HEK293 (cell line): ENCODE data around the gene CAPRIN2.

Source experiments
- FEZF1 ChIP-seq: fragments of 450-650 bp; formaldehyde crosslinking; IDR thresholded peaks from 2 replicates; pipeline ENCODE4 v1.5.1; 2016; ENCODE audit warnings: missing biosample characterization, missing genetic modification characterization
- GLI4 ChIP-seq: fragments of 450-650 bp; formaldehyde crosslinking; IDR thresholded peaks from 2 replicates; pipeline ENCODE4 v1.5.1; 2016; ENCODE audit warnings: missing biosample characterization, missing genetic modification characterization
- HOXD13 ChIP-seq: sonication (generic); formaldehyde crosslinking; IDR thresholded peaks from 2 replicates; pipeline ENCODE4 v1.8.0; 2022; ENCODE audit warnings: missing genetic modification reagents, borderline replicate concordance
- INSM2 ChIP-seq: fragments of 450-650 bp; formaldehyde crosslinking; IDR thresholded peaks from 2 replicates; pipeline ENCODE4 v1.5.1; 2016; ENCODE audit warnings: missing biosample characterization, missing genetic modification characterization
- OSR2 ChIP-seq: fragments of 450-650 bp; formaldehyde crosslinking; IDR thresholded peaks from 2 replicates; pipeline ENCODE4 v1.5.1; 2016; ENCODE audit warnings: missing biosample characterization, missing genetic modification characterization
- RBAK ChIP-seq: fragments of 450-650 bp; formaldehyde crosslinking; IDR thresholded peaks from 2 replicates; pipeline ENCODE4 v1.5.1; 2016; ENCODE audit warnings: missing biosample characterization, missing genetic modification characterization
- SCRT2 ChIP-seq: fragments of 450-650 bp; formaldehyde crosslinking; IDR thresholded peaks from 2 replicates; pipeline ENCODE4 v1.5.1; 2016; ENCODE audit warnings: missing biosample characterization, missing genetic modification characterization
- WT1 ChIP-seq: fragments of 450-650 bp; formaldehyde crosslinking; IDR thresholded peaks from 2 replicates; pipeline ENCODE4 v1.5.1; 2016; ENCODE audit warnings: missing biosample characterization, missing genetic modification characterization
- ZBTB17 ChIP-seq: fragments of 450-650 bp; formaldehyde crosslinking; IDR thresholded peaks from 2 replicates; pipeline ENCODE4 v1.5.1; 2016; ENCODE audit warnings: missing biosample characterization, missing genetic modification characterization
- ZBTB7A ChIP-seq: fragments of 450-650 bp; formaldehyde crosslinking; IDR thresholded peaks from 2 replicates; pipeline ENCODE4 v1.5.1; 2016; ENCODE audit warnings: low read depth, missing biosample characterization, missing genetic modification characterization
- ZBTB8A ChIP-seq: fragments of 450-650 bp; formaldehyde crosslinking; IDR thresholded peaks from 2 replicates; pipeline ENCODE4 v1.5.1; 2016; ENCODE audit warnings: missing biosample characterization, missing genetic modification characterization
- ZNF214 ChIP-seq: fragments of 450-650 bp; formaldehyde crosslinking; IDR thresholded peaks from 2 replicates; pipeline ENCODE4 v1.5.1; 2017; ENCODE audit warnings: missing biosample characterization, mild to moderate bottlenecking, missing genetic modification characterization, borderline replicate concordance
- ZNF221 ChIP-seq: fragments of 450-650 bp; formaldehyde crosslinking; IDR thresholded peaks from 2 replicates; pipeline ENCODE4 v1.5.1; 2017; ENCODE audit warnings: missing biosample characterization, missing genetic modification characterization, borderline replicate concordance
- ZNF248 ChIP-seq: fragments of 450-650 bp; formaldehyde crosslinking; IDR thresholded peaks from 2 replicates; pipeline ENCODE4 v1.5.1; 2017; ENCODE audit warnings: missing biosample characterization, missing genetic modification characterization
- ZNF26 ChIP-seq: fragments of 450-650 bp; formaldehyde crosslinking; IDR thresholded peaks from 2 replicates; pipeline ENCODE4 v1.5.1; 2016; ENCODE audit warnings: missing biosample characterization, missing genetic modification characterization
- ZNF335 ChIP-seq: fragments of 450-650 bp; formaldehyde crosslinking; conservative IDR thresholded peaks from 2 replicates; pipeline ENCODE4 v1.5.1; 2016; ENCODE audit warnings: missing biosample characterization, missing genetic modification characterization
- ZNF350 ChIP-seq: fragments of 450-650 bp; formaldehyde crosslinking; IDR thresholded peaks from 2 replicates; pipeline ENCODE4 v1.5.0; 2017; ENCODE audit warnings: missing biosample characterization, mild to moderate bottlenecking, missing genetic modification characterization
- ZNF362 ChIP-seq: fragments of 450-650 bp; formaldehyde crosslinking; IDR thresholded peaks from 2 replicates; pipeline ENCODE4 v1.5.1; 2016; ENCODE audit warnings: missing biosample characterization, missing genetic modification characterization
- ZNF404 ChIP-seq: fragments of 450-650 bp; formaldehyde crosslinking; IDR thresholded peaks from 2 replicates; pipeline ENCODE4 v1.5.1; 2017; ENCODE audit warnings: missing biosample characterization, missing genetic modification characterization
- ZNF48 ChIP-seq: fragments of 450-650 bp; formaldehyde crosslinking; IDR thresholded peaks from 2 replicates; pipeline ENCODE4 v1.5.1; 2016; ENCODE audit warnings: missing biosample characterization, missing genetic modification characterization
- ZNF513 ChIP-seq: fragments of 450-650 bp; IDR thresholded peaks from 2 replicates; pipeline ENCODE4 v1.5.1; 2018; ENCODE audit warnings: missing biosample characterization, missing genetic modification characterization
- ZNF626 ChIP-seq: fragments of 450-650 bp; sonication (Bioruptor Pico); formaldehyde crosslinking; IDR thresholded peaks from 2 replicates; pipeline ENCODE4 v1.5.1; 2018; ENCODE audit warnings: missing biosample characterization, missing genetic modification characterization, inconsistent platforms
- TF ChIP-seq, protein P1 (sequence below): fragments of 450-650 bp; formaldehyde crosslinking; conservative IDR thresholded peaks from 2 replicates; pipeline ENCODE4 v1.5.1; 2016; ENCODE audit warnings: low read depth, missing biosample characterization, missing genetic modification characterization
- TF ChIP-seq, protein P2 (sequence below): fragments of 450-650 bp; formaldehyde crosslinking; IDR thresholded peaks from 2 replicates; pipeline ENCODE4 v1.5.1; 2017; ENCODE audit warnings: missing biosample characterization, missing genetic modification characterization
- TF ChIP-seq, protein P3 (sequence below): fragments of 450-650 bp; formaldehyde crosslinking; IDR thresholded peaks from 2 replicates; pipeline ENCODE4 v1.5.1; 2017; ENCODE audit warnings: missing biosample characterization, missing genetic modification characterization

Gene CAPRIN2

GRCh38 chr12:30794591-30795409 is 40.0 kb upstream of the CAPRIN2 start (continued):
- TF ChIP-seq ZNF513 (tag by site-specific recombination) = 0 out of 2 replicates have a peak, but pooled peaks have one; percentile 30
- 0 out of 2 replicates have a peak, but pooled peaks have one; percentile 31 for TF ChIP-seq INSM2 (tag by site-specific recombination)
- no peak for TF ChIP-seq ZBTB17
- TF ChIP-seq SCRT2 (tag by site-specific recombination) = no peak
- TF ChIP-seq ZBTB7A = no peak
- TF ChIP-seq ZNF48 (tag by site-specific recombination) = no peak
- no peak for TF ChIP-seq ZNF248 (tag by site-specific recombination)
- TF ChIP-seq, protein P1, sequence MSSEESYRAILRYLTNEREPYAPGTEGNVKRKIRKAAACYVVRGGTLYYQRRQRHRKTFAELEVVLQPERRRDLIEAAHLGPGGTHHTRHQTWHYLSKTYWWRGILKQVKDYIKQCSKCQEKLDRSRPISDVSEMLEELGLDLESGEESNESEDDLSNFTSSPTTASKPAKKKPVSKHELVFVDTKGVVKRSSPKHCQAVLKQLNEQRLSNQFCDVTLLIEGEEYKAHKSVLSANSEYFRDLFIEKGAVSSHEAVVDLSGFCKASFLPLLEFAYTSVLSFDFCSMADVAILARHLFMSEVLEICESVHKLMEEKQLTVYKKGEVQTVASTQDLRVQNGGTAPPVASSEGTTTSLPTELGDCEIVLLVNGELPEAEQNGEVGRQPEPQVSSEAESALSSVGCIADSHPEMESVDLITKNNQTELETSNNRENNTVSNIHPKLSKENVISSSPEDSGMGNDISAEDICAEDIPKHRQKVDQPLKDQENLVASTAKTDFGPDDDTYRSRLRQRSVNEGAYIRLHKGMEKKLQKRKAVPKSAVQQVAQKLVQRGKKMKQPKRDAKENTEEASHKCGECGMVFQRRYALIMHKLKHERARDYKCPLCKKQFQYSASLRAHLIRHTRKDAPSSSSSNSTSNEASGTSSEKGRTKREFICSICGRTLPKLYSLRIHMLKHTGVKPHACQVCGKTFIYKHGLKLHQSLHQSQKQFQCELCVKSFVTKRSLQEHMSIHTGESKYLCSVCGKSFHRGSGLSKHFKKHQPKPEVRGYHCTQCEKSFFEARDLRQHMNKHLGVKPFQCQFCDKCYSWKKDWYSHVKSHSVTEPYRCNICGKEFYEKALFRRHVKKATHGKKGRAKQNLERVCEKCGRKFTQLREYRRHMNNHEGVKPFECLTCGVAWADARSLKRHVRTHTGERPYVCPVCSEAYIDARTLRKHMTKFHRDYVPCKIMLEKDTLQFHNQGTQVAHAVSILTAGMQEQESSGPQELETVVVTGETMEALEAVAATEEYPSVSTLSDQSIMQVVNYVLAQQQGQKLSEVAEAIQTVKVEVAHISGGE (tag by site-specific recombination) = 0 out of 2 replicates have a peak, but pooled peaks have one; percentile 17
- TF ChIP-seq ZNF221 = no peak
- TF ChIP-seq ZNF350 = no peak
- TF ChIP-seq, protein P2, sequence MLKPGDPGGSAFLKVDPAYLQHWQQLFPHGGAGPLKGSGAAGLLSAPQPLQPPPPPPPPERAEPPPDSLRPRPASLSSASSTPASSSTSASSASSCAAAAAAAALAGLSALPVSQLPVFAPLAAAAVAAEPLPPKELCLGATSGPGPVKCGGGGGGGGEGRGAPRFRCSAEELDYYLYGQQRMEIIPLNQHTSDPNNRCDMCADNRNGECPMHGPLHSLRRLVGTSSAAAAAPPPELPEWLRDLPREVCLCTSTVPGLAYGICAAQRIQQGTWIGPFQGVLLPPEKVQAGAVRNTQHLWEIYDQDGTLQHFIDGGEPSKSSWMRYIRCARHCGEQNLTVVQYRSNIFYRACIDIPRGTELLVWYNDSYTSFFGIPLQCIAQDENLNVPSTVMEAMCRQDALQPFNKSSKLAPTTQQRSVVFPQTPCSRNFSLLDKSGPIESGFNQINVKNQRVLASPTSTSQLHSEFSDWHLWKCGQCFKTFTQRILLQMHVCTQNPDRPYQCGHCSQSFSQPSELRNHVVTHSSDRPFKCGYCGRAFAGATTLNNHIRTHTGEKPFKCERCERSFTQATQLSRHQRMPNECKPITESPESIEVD (tag by site-specific recombination) = peak; percentile 44
- no peak for TF ChIP-seq ZNF626 (tag by site-specific recombination)
- TF ChIP-seq RBAK = no peak
- TF ChIP-seq FEZF1 (tag by site-specific recombination) = peak; percentile 59; the same call in 1 of the 2 replicates
- TF ChIP-seq ZNF335 (tag by site-specific recombination) = peak; percentile 15; the same call in 1 of the 2 replicates
- TF ChIP-seq ZNF26 (tag by site-specific recombination) = no peak
- TF ChIP-seq HOXD13 (CRISPR knock-in tag) = no peak
- no peak for TF ChIP-seq WT1 (tag by site-specific recombination)
- no peak for TF ChIP-seq ZNF404 (tag by site-specific recombination)
- TF ChIP-seq ZBTB8A (tag by site-specific recombination) = peak; percentile 7; the same call in 1 of the 2 replicates
- no peak for TF ChIP-seq ZNF214
- TF ChIP-seq GLI4 (tag by site-specific recombination) = no peak
- TF ChIP-seq, protein P3, sequence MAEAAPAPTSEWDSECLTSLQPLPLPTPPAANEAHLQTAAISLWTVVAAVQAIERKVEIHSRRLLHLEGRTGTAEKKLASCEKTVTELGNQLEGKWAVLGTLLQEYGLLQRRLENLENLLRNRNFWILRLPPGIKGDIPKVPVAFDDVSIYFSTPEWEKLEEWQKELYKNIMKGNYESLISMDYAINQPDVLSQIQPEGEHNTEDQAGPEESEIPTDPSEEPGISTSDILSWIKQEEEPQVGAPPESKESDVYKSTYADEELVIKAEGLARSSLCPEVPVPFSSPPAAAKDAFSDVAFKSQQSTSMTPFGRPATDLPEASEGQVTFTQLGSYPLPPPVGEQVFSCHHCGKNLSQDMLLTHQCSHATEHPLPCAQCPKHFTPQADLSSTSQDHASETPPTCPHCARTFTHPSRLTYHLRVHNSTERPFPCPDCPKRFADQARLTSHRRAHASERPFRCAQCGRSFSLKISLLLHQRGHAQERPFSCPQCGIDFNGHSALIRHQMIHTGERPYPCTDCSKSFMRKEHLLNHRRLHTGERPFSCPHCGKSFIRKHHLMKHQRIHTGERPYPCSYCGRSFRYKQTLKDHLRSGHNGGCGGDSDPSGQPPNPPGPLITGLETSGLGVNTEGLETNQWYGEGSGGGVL (tag by site-specific recombination) = peak; percentile 81
- no peak for TF ChIP-seq OSR2 (tag by site-specific recombination)
- peak; percentile 65; the same call in 1 of the 2 replicates for TF ChIP-seq ZNF362 (tag by site-specific recombination)
